Testis (tissue), 2 donors: ENCODE measurements around the gene RASAL2.

ENCODE experiments used
- CTCF ChIP-seq, 3 experiments: fragments of 450-650 bp in 2 of 3; fragments of 200-600 bp in 1 of 3; sonication (generic) in 1 of 3; IDR thresholded peaks; one replicate each; pipeline ENCODE4 v1.5.1; 2016 to 2019; ENCODE audit warnings: antibody characterized with exemption in 3 of 3, mild to moderate bottlenecking in 2 of 3, moderate library complexity in 1 of 3
- POLR2A ChIP-seq: fragments of 450-650 bp; IDR thresholded peaks from one replicate; pipeline ENCODE4 v1.6.1; 2017; ENCODE audit warnings: antibody characterized with exemption, mild to moderate bottlenecking, moderate library complexity

GRCh38 chr1:178301141-178301540 is 207.2 kb downstream of the RASAL2 start:
- TF ChIP-seq CTCF (IDR thresholded peaks at IDR 0.05) (no peak), POLR2A (no peak)
